ENCODE measurements around the gene SH3BGR.
"Not testable (repeated sequence)": the region's sequence is repeated elsewhere in the genome, so short reads cannot be mapped to it uniquely, and the experiment has no call there.

SH3BGR gene

GRCh38 chr21:39451332-39452206 lies at the start of gene SH3BGR:
Gene SH3BGR (plus strand): TSS chr21:39451970. CDS start chr21:39452097, 127 bp downstream.
- DNase-seq: peak; percentile 79

- no peak for DNase-seq
These were observed 45.7 kb upstream of the SH3BGR start for GRCh38 chr21:39406065-39406464.

GRCh38 chr21:39419204-39419603 lies 32.6 kb upstream of the SH3BGR start:
- not testable (repeated sequence) for DNase-seq

GRCh38 chr21:39422527-39423241 lies 29.1 kb upstream of the SH3BGR start:
- DNase-seq: no peak

- DNase-seq: no peak
These were observed 22.3 kb upstream of the SH3BGR start for GRCh38 chr21:39429445-39429844.

GRCh38 chr21:39430016-39430415 lies 21.8 kb upstream of the SH3BGR start:
- DNase-seq: no peak

GRCh38 chr21:39430457-39430856 lies 21.3 kb upstream of the SH3BGR start:
- DNase-seq: no peak

GRCh38 chr21:39430954-39431353 lies 20.8 kb upstream of the SH3BGR start:
- no peak for DNase-seq

GRCh38 chr21:39434950-39435349 lies 16.8 kb upstream of the SH3BGR start:
- no peak for DNase-seq

GRCh38 chr21:39439232-39439631 lies 12.5 kb upstream of the SH3BGR start:
- DNase-seq: no peak

- peak; percentile 19 for DNase-seq
These were observed 10.0 kb upstream of the SH3BGR start for GRCh38 chr21:39441502-39442475.

- peak; percentile 47 for DNase-seq
These were observed 7.2 kb upstream of the SH3BGR start for GRCh38 chr21:39444421-39445180.

GRCh38 chr21:39445321-39446269 lies 6.2 kb upstream of the SH3BGR start, which contains the start of gene LCA5L:
Gene LCA5L (minus strand): TSS chr21:39445778. CDS start chr21:39428493, 17,285 bp downstream.
- peak; percentile 91 for DNase-seq

GRCh38 chr21:39447264-39447663 lies 4.5 kb upstream of the SH3BGR start:
- no peak for DNase-seq

- peak; percentile 73 for DNase-seq
These were observed 618 bp downstream of the SH3BGR start for GRCh38 chr21:39452207-39452969.

- DNase-seq: peak; percentile 73
These were observed 1.2 kb downstream of the SH3BGR start for GRCh38 chr21:39452970-39453342.

GRCh38 chr21:39453571-39454179 lies 1.9 kb downstream of the SH3BGR start:
- DNase-seq: no peak

- peak; percentile 22 for DNase-seq
These were observed 3.3 kb downstream of the SH3BGR start for GRCh38 chr21:39454949-39455668.

- no peak for DNase-seq
These were observed 4.9 kb downstream of the SH3BGR start for GRCh38 chr21:39456665-39457064.

Measured in midbrain (tissue), 1 donor.